ENCODE results near the gene ADCY10. TPM values are rescaled to one million over a fixed set of nuclear protein-coding genes. Genes with fewer than 3 reads are reported as not detected.

The ADCY10 gene
- total and polyA plus RNA-seq, 9 of the 15 experiments (the other 6 are each of a cell fraction or from before 2014, with no cell fraction given): 0.08 to 0.86 (median 0.22) TPM

DNA sequence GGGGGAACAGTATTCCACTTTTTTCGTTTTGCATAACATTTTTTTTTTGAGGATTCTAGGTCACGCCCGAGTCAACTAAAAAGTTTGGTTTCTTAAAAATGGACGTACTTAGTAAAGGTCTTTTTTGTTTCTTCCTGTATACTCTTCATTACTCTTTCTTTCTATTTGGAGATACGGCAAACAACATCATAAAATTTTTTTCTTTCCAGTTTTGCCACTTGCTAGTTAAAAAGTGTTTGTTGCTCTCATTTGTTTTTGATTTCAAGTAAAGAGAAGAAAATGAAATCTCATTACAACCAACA lies 23.7 kb upstream of the ADCY10 start (continued):
- TF ChIP-seq, protein P1, sequence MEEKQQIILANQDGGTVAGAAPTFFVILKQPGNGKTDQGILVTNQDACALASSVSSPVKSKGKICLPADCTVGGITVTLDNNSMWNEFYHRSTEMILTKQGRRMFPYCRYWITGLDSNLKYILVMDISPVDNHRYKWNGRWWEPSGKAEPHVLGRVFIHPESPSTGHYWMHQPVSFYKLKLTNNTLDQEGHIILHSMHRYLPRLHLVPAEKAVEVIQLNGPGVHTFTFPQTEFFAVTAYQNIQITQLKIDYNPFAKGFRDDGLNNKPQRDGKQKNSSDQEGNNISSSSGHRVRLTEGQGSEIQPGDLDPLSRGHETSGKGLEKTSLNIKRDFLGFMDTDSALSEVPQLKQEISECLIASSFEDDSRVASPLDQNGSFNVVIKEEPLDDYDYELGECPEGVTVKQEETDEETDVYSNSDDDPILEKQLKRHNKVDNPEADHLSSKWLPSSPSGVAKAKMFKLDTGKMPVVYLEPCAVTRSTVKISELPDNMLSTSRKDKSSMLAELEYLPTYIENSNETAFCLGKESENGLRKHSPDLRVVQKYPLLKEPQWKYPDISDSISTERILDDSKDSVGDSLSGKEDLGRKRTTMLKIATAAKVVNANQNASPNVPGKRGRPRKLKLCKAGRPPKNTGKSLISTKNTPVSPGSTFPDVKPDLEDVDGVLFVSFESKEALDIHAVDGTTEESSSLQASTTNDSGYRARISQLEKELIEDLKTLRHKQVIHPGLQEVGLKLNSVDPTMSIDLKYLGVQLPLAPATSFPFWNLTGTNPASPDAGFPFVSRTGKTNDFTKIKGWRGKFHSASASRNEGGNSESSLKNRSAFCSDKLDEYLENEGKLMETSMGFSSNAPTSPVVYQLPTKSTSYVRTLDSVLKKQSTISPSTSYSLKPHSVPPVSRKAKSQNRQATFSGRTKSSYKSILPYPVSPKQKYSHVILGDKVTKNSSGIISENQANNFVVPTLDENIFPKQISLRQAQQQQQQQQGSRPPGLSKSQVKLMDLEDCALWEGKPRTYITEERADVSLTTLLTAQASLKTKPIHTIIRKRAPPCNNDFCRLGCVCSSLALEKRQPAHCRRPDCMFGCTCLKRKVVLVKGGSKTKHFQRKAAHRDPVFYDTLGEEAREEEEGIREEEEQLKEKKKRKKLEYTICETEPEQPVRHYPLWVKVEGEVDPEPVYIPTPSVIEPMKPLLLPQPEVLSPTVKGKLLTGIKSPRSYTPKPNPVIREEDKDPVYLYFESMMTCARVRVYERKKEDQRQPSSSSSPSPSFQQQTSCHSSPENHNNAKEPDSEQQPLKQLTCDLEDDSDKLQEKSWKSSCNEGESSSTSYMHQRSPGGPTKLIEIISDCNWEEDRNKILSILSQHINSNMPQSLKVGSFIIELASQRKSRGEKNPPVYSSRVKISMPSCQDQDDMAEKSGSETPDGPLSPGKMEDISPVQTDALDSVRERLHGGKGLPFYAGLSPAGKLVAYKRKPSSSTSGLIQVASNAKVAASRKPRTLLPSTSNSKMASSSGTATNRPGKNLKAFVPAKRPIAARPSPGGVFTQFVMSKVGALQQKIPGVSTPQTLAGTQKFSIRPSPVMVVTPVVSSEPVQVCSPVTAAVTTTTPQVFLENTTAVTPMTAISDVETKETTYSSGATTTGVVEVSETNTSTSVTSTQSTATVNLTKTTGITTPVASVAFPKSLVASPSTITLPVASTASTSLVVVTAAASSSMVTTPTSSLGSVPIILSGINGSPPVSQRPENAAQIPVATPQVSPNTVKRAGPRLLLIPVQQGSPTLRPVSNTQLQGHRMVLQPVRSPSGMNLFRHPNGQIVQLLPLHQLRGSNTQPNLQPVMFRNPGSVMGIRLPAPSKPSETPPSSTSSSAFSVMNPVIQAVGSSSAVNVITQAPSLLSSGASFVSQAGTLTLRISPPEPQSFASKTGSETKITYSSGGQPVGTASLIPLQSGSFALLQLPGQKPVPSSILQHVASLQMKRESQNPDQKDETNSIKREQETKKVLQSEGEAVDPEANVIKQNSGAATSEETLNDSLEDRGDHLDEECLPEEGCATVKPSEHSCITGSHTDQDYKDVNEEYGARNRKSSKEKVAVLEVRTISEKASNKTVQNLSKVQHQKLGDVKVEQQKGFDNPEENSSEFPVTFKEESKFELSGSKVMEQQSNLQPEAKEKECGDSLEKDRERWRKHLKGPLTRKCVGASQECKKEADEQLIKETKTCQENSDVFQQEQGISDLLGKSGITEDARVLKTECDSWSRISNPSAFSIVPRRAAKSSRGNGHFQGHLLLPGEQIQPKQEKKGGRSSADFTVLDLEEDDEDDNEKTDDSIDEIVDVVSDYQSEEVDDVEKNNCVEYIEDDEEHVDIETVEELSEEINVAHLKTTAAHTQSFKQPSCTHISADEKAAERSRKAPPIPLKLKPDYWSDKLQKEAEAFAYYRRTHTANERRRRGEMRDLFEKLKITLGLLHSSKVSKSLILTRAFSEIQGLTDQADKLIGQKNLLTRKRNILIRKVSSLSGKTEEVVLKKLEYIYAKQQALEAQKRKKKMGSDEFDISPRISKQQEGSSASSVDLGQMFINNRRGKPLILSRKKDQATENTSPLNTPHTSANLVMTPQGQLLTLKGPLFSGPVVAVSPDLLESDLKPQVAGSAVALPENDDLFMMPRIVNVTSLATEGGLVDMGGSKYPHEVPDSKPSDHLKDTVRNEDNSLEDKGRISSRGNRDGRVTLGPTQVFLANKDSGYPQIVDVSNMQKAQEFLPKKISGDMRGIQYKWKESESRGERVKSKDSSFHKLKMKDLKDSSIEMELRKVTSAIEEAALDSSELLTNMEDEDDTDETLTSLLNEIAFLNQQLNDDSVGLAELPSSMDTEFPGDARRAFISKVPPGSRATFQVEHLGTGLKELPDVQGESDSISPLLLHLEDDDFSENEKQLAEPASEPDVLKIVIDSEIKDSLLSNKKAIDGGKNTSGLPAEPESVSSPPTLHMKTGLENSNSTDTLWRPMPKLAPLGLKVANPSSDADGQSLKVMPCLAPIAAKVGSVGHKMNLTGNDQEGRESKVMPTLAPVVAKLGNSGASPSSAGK (IDR thresholded peaks at IDR 0.05): no peak
- TF ChIP-seq POLR2H (tag; IDR thresholded peaks at IDR 0.05; ENCODE audit: low read depth): 0 out of 2 replicates have a peak, but pooled peaks have one; percentile 67
- TF ChIP-seq ZNF3 (CRISPR knock-in tag; IDR thresholded peaks at IDR 0.05): no peak
- no peak for TF ChIP-seq ZNF146 (CRISPR knock-in tag; IDR thresholded peaks at IDR 0.05; ENCODE audit: unreplicated experiment)
- TF ChIP-seq, protein P2, sequence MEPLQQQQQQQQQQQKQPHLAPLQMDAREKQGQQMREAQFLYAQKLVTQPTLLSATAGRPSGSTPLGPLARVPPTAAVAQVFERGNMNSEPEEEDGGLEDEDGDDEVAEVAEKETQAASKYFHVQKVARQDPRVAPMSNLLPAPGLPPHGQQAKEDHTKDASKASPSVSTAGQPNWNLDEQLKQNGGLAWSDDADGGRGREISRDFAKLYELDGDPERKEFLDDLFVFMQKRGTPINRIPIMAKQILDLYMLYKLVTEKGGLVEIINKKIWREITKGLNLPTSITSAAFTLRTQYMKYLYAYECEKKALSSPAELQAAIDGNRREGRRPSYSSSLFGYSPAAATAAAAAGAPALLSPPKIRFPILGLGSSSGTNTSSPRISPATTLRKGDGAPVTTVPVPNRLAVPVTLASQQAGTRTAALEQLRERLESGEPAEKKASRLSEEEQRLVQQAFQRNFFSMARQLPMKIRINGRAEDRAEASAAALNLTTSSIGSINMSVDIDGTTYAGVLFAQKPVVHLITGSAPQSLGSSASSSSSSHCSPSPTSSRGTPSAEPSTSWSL (CRISPR knock-in tag; IDR thresholded peaks at IDR 0.05; ENCODE audit: borderline replicate concordance): no peak
- TF ChIP-seq NELFE (IDR thresholded peaks at IDR 0.05; ENCODE audit: insufficient read depth, insufficient read length): no peak
- no peak for TF ChIP-seq TFAM (CRISPR knock-in tag; conservative IDR thresholded peaks at IDR 0.05)
- no peak for TF ChIP-seq HCFC1 (IDR thresholded peaks at IDR 0.05; ENCODE audit: low read depth, low read length)
- no peak for TF ChIP-seq TBL1XR1 (IDR thresholded peaks at IDR 0.05; ENCODE audit: low read length in 2 of 2)
- no peak for TF ChIP-seq ZSCAN29 (IDR thresholded peaks at IDR 0.05)
- TF ChIP-seq, protein P3, sequence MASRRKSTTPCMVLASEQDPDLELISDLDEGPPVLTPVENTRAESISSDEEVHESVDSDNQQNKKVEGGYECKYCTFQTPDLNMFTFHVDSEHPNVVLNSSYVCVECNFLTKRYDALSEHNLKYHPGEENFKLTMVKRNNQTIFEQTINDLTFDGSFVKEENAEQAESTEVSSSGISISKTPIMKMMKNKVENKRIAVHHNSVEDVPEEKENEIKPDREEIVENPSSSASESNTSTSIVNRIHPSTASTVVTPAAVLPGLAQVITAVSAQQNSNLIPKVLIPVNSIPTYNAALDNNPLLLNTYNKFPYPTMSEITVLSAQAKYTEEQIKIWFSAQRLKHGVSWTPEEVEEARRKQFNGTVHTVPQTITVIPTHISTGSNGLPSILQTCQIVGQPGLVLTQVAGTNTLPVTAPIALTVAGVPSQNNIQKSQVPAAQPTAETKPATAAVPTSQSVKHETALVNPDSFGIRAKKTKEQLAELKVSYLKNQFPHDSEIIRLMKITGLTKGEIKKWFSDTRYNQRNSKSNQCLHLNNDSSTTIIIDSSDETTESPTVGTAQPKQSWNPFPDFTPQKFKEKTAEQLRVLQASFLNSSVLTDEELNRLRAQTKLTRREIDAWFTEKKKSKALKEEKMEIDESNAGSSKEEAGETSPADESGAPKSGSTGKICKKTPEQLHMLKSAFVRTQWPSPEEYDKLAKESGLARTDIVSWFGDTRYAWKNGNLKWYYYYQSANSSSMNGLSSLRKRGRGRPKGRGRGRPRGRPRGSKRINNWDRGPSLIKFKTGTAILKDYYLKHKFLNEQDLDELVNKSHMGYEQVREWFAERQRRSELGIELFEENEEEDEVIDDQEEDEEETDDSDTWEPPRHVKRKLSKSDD (conservative IDR thresholded peaks at IDR 0.05; ENCODE audit: low read length): no peak
- TF ChIP-seq BACH1 (tag; IDR thresholded peaks at IDR 0.05): no peak
- peak; percentile 31 for TF ChIP-seq ASH1L (IDR thresholded peaks at IDR 0.05; ENCODE audit: borderline replicate concordance, low read depth, partially characterized antibody)
- no peak for TF ChIP-seq TARDBP (IDR thresholded peaks at IDR 0.05)
- TF ChIP-seq EZH2 (IDR thresholded peaks at IDR 0.05; ENCODE audit: borderline replicate concordance, low read depth, low read length): no peak
